Effector memory CD4-positive, alpha-beta T cell (primary cell): ENCODE measurements around the gene TMEM163.

Source experiments
- DNase-seq, 3 donors: peaks; one replicate each; pipeline ENCODE4 v3.0.0-alpha.2; 2020
- H3K27ac ChIP-seq: 2 replicates; pipeline ENCODE4 v1.7.0; 2013; ENCODE audit warnings: mild to moderate bottlenecking, low read length, moderate library complexity; ENCODE audit not compliant: insufficient read depth, poor library complexity, severe bottlenecking
- H3K27me3 ChIP-seq: replicated peaks from 2 replicates; pipeline ENCODE4 v1.7.0; 2013; ENCODE audit warnings: mild to moderate bottlenecking, low read length; ENCODE audit not compliant: insufficient read depth, control insufficient read depth, poor library complexity, severe bottlenecking
- H3K36me3 ChIP-seq: 2 replicates; pipeline ENCODE4 v1.7.0; 2013; ENCODE audit warnings: mild to moderate bottlenecking, low read length, moderate library complexity; ENCODE audit not compliant: control insufficient read depth, insufficient read depth
- H3K4me1 ChIP-seq: 2 replicates; pipeline ENCODE4 v1.7.0; 2013; ENCODE audit warnings: low read length, mild to moderate bottlenecking; ENCODE audit not compliant: control insufficient read depth, insufficient read depth, poor library complexity, severe bottlenecking
- H3K4me3 ChIP-seq: 2 replicates; pipeline ENCODE4 v1.7.0; 2013; ENCODE audit warnings: low read length, low read depth, mild to moderate bottlenecking; ENCODE audit not compliant: insufficient read depth, poor library complexity, severe bottlenecking
- H3K9me3 ChIP-seq: 2 replicates; pipeline ENCODE4 v1.7.0; 2013; ENCODE audit warnings: mild to moderate bottlenecking, low read length, moderate library complexity; ENCODE audit not compliant: control insufficient read depth

The TMEM163 gene

GRCh38 chr2:134458950-134459349, 259.9 kb downstream of the TMEM163 start:
- DNase-seq = no peak
- H3K4me1 ChIP-seq = no peaks in the 10 kb centered on the region
- peaks cover 7% of the 10 kb centered on the region for H3K36me3 ChIP-seq
- H3K27ac ChIP-seq = no peak overlapping the region
- no peaks in the 10 kb centered on the region for H3K27me3 ChIP-seq
- no peaks in the 10 kb centered on the region for H3K9me3 ChIP-seq
- no peak overlapping the region for H3K4me3 ChIP-seq

- DNase-seq = no peak
- no peak overlapping the region for H3K4me3 ChIP-seq
- H3K4me1 ChIP-seq = no peaks in the 10 kb centered on the region
- H3K27me3 ChIP-seq = no peaks in the 10 kb centered on the region
- H3K36me3 ChIP-seq = peaks cover 11% of the 10 kb centered on the region
- no peaks in the 10 kb centered on the region for H3K9me3 ChIP-seq
- H3K27ac ChIP-seq = no peak overlapping the region
Measured at GRCh38 chr2:134458473-134458853, 260.3 kb downstream of the TMEM163 start.

GRCh38 chr2:134457765-134458472, 260.9 kb downstream of the TMEM163 start:
- Histone ChIP-seq H3K4me3 (no peak overlapping the region), H3K27me3 (no peaks in the 10 kb centered on the region), H3K36me3 (peaks cover 9% of the 10 kb centered on the region), H3K4me1 (no peaks in the 10 kb centered on the region), H3K9me3 (no peaks in the 10 kb centered on the region), H3K27ac (no peak overlapping the region)
- DNase-seq = no peak

- Histone ChIP-seq H3K36me3 (peaks cover 8% of the 10 kb centered on the region), H3K27ac (no peak overlapping the region)
Measured at GRCh38 chr2:134457353-134457752, 261.4 kb downstream of the TMEM163 start.

GRCh38 chr2:134455426-134455825, 263.4 kb downstream of the TMEM163 start:
- Histone ChIP-seq H3K4me1 (no peaks in the 10 kb centered on the region), H3K27ac (no peak overlapping the region), H3K27me3 (no peaks in the 10 kb centered on the region), H3K36me3 (peaks cover 8% of the 10 kb centered on the region), H3K4me3 (no peak overlapping the region), H3K9me3 (no peaks in the 10 kb centered on the region)
- no peak for DNase-seq

More at GRCh38 chr2:134457353-134457752, 261.4 kb downstream of the TMEM163 start:
- H3K27me3 ChIP-seq = no peaks in the 10 kb centered on the region
- no peak for DNase-seq
- no peak overlapping the region for H3K4me3 ChIP-seq
- H3K4me1 ChIP-seq = no peaks in the 10 kb centered on the region
- no peaks in the 10 kb centered on the region for H3K9me3 ChIP-seq

- no peak for DNase-seq
- Histone ChIP-seq H3K4me3 (no peak overlapping the region), H3K9me3 (no peaks in the 10 kb centered on the region), H3K27ac (no peak overlapping the region), H3K27me3 (no peaks in the 10 kb centered on the region), H3K36me3 (peaks cover 8% of the 10 kb centered on the region), H3K4me1 (no peaks in the 10 kb centered on the region)
Measured at GRCh38 chr2:134454931-134455330, 263.9 kb downstream of the TMEM163 start.

GRCh38 chr2:134454426-134454825, 264.4 kb downstream of the TMEM163 start:
- Histone ChIP-seq H3K36me3 (peaks cover 8% of the 10 kb centered on the region), H3K27me3 (no peaks in the 10 kb centered on the region), H3K27ac (no peak overlapping the region), H3K9me3 (no peaks in the 10 kb centered on the region), H3K4me3 (no peak overlapping the region), H3K4me1 (no peaks in the 10 kb centered on the region)
- DNase-seq = no peak

- no peak overlapping the region for H3K27ac ChIP-seq
- H3K4me3 ChIP-seq = no peak overlapping the region
- H3K36me3 ChIP-seq = peaks cover 8% of the 10 kb centered on the region
- H3K9me3 ChIP-seq = no peaks in the 10 kb centered on the region
- H3K4me1 ChIP-seq = no peaks in the 10 kb centered on the region
- DNase-seq = no peak
- H3K27me3 ChIP-seq = no peaks in the 10 kb centered on the region
Measured at GRCh38 chr2:134453973-134454372, 264.8 kb downstream of the TMEM163 start.

GRCh38 chr2:134453476-134453875, 265.3 kb downstream of the TMEM163 start:
- H3K27me3 ChIP-seq = no peaks in the 10 kb centered on the region
- H3K9me3 ChIP-seq = no peaks in the 10 kb centered on the region
- no peak overlapping the region for H3K27ac ChIP-seq
- no peak for DNase-seq
- H3K4me3 ChIP-seq = no peak overlapping the region
- H3K36me3 ChIP-seq = peaks cover 12% of the 10 kb centered on the region
- H3K4me1 ChIP-seq = no peaks in the 10 kb centered on the region

- H3K36me3 ChIP-seq = peaks cover 25% of the 10 kb centered on the region
- H3K27ac ChIP-seq = no peak overlapping the region
- no peaks in the 10 kb centered on the region for H3K4me1 ChIP-seq
- H3K27me3 ChIP-seq = no peaks in the 10 kb centered on the region
- no peak overlapping the region for H3K4me3 ChIP-seq
- no peaks in the 10 kb centered on the region for H3K9me3 ChIP-seq
- DNase-seq = no peak
Measured at GRCh38 chr2:134452042-134452733, 266.6 kb downstream of the TMEM163 start.
